Stimulated activated CD8-positive, alpha-beta memory T cell treated with anti-CD3 and anti-CD28 coated beads, Interleukin-15, amount 100 ng/mL, for 48 hours (primary cell): ENCODE results near the gene NRXN3.
"Not testable (repeated sequence)": the region's sequence is repeated elsewhere in the genome, so short reads cannot be mapped to it uniquely, and the experiment has no call there.

ENCODE experiments used
- DNase-seq, 2 donors: peaks; one replicate each; pipeline ENCODE4 v3.0.0-alpha.2; 2020; ENCODE audit warnings: low read depth in 2 of 2

Gene NRXN3

DNA sequence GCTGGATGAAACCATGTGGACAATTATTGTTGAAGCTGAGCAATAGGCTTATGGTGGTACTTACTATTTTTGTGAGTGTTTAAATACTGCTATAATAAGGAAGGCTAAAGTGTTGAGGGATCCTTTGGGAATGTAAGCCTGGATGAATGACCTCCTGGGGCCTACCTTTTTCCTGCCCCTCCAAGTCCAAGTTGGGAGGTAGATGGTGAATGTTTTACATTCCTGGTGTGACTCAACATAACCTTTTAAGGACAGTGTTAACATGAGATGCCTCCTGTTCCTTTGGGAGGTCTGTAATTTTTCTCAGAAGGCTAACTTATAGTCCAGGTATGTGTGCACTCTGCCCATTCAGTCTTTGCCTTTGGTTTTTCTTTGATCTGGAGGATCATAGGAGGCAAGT lies 315.9 kb downstream of the NRXN3 start:
- DNase-seq = no peak

DNA sequence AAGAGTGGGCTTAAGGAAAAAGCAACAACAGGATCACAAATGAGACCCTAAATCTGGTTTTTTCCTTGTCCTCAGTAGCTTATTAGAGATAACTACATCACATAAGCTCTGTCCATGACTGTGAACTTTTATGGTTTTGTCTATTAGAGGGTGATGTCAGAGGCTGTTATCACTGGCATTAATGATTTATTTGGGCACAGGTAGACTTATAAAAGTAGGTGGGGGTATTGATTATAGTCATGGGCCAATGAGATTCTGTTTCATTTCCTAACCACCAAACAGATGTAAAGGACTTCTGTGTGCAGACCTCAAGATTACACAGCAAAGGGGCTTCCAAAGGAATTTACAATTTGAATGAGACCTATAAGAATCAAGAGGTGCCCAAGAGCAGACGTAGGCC lies 316.4 kb downstream of the NRXN3 start:
- DNase-seq = no peak

DNA sequence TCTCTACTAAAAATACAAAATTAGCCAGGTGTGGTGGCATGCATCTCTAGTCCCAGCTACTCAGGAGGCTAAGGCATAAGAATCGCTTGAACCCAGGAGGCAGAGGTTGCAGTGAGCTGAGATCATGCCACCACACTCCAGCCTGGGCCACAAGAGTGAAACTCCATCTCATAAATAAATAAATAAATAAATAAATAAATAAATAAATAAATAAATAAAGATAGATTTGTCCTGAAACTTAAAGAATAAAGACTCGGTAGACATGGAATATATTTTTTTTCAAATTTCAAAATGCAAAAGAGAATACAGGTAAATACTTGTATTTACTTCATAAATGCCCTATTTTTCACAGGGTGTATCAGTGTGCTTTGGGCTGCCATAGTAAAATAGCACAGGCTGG lies 317.4 kb downstream of the NRXN3 start:
- not testable (repeated sequence) for DNase-seq

DNA sequence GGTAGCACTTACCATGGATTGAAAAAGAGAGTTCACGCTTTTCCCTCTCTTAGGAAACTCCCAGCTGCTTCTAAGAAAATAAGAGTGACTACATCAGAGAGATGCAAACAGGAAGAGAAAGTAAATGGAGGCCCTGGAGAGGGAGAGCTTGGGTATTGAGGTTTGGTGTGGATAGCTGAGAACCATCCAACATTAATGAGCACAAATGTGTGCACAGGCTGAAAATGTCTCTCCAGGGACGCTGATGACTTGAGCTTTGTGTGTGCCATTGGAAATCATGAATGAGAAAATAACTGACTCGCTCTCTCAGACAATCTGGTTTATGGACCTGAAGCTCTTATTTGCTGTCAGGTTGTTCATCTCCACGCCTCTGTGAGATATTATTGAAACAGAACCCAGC lies 318.8 kb downstream of the NRXN3 start:
- DNase-seq = no peak

DNA sequence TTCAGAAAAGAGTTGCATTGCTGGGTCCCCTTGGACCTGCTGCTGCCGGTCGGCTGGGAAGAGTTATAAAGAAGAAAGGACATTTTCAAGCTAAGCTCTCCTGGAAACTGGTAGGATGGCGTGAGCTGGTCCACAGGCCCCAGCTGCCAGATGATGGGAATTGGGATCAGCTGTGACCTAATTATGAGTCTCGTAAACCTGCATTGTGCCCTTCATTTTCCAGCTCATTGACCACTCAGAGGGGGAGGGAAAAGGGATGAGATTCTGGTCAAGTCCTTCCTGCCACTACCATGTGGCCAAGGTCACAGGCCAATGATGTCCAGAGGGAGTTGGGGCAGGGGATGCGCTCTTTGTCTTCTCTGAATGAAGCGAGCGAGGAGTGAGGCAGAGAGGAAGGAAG lies 320.9 kb downstream of the NRXN3 start:
- no peak for DNase-seq

DNA sequence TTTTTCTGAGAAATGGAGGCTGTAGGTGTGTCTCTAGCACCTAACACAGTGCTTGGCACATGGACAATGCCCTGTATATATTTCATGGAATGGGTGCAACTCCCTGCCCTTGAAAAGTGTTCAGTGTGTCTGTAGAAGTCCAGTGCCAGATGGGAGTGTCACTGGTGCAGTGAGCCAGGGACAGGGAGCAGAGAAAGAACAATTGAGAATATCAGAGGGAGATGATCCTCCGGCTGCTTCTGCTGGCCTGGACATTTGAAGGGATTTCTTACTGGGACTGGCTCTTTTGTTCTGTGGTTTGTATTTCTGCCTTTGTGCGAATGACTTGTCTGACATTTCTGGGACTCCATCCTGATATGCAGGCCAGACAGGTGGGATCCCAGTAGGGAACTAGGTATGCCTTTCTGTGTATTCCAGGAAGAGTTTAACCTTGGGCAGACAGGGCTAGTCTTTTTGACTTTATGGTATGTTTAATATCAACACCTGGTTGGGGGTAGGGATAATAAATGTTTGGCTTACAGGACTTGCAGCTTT lies 328.0 kb downstream of the NRXN3 start:
- no peak for DNase-seq

DNA sequence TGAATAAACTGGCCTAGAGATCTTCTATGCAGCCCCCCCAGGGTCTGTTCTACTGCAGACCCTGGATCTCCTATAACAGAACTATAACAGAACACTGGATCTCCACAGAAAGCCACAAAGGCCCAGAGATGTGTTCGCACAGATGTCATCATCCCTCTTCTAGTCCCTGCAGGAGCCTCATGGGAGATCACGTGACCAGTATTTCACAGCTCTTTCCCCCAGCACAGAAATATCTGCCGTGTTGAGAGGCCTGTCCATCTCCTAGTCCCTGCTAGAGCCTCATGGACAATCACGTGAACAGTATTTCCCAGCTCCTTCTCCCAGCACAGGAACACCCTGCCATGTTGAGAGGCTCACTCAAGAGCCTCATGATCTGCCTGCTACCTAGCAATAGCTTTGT lies 331.7 kb downstream of the NRXN3 start:
- DNase-seq = no peak

DNA sequence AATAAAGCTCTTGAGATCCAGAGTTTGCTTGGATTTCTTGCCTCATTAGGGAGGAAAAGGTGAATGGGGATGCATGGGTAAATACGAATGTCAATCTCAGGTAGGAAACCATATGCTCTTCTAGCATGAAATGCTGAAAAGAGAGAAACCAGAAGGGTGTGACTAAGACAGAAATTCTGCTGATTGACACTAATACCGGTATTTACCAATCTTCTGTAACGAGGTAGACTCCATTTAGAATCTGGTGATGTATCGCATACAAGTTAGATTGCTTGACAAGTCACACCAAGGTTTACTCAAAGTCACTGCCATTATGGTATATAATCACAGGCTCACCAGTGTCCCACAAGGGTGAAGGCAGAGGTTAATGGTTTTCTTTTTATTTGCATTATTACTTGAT lies 337.9 kb downstream of the NRXN3 start:
- DNase-seq = no peak

DNA sequence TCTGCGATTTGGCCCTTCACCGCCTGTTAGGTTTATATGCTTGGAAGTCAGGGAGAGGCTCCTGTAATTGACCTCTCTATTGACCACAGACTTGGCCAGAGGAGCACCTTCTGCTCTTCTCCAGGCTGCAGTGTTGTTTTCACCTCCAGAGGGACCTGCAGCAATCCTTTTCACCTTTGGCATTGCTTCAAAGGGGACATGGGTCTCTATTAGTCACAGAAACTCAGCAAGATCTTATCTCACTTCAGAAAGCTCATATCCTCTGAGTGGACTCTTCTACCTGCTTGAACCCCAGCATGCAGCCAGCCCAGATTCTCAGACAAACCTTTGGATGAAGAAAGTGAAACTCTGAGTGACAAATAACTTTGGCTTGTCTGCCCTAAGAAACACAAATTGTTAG lies 339.3 kb downstream of the NRXN3 start:
- no peak for DNase-seq

DNA sequence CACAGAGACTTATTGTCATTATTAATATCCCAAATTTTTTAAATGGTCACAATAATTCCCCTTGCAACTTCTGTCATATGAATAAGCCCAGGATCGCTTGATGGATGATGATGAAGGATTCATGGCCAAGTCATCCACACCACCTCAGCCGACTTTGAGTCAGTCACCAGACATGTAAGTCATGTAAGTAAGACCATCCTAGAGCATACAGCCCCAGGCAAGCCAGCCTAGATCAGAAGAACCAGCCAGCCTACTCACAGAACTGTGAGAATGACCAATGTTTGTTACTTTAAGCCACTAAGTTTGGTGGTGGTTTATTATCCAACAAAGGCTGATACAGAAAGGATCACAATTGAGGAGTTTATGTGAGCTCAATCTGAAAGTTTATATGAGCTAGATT lies 341.8 kb downstream of the NRXN3 start:
- DNase-seq = no peak

DNA sequence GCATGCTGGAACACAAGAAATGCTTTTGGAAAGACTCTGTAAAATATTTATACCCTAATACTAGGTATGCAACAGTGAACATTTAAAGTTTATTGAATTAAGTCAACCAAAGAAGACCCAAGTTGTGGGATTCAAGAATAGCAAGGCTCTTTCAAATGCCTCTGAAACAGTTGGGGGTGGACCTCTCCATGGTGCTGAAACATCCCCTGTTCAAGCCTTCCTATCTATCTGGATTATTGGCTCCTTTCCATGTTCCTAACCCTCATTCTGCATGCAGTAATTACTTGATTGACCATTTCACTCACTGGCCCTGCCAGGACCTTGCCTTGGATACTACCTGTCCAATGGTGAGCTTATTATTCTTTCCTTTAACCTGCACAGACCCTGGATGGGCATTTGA lies 349.7 kb downstream of the NRXN3 start:
- no peak for DNase-seq

DNA sequence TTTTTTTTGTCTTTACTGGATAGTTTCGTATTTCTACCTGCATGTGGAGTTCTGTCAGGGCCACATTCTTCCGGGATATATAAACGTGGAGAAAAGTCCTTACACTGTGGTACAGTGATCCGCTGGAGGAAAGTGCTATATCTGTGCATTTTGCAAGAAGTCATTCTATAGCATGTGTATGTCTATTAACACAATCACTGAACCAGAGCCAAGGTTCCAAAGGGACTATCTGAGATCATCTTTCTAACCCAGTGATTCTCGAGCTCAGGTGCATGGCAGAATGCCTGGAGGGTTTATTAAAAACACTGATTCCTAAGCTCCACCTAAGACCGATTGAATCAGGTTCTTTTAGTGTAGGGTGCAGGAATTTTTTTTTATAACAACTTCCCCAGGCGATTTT lies 354.0 kb downstream of the NRXN3 start:
- DNase-seq = no peak

DNA sequence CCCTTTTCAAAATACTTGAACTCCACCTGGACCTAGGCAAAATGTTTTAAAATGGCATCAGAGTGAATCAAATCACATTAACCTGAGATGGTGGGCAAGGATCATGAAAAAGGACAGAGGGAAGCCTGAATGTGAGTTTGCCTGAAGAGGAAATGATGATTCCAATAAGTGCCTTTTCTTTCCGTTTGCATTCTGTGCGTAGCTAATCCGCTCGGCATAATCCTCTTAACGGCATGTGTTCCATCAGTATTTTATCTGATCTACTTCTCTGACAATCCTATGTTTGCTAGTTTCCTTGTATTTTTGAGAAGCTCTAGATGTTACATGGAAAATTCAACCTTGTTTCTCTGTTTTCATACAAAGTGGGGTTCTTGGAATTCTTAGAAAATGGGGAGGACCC lies 354.6 kb downstream of the NRXN3 start:
- DNase-seq = no peak

DNA sequence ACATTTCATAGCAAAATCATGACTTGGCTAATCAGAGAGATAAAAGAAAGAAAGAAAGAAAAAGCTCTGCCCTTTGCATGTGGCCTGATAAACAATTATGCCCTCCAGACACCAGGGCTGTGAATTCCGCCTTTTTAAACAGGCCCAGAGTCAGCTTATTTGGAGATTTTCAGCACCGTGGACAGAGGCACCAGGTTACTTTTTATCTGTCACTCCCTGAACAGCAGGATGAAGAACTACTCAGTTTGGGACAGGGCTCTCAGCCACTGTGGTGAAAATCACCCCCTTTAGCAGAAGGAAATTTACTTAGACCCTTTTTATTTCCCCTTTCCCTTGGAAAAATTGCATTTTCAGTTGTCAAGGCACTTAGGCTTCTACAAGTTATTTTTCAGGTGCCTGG lies 359.9 kb downstream of the NRXN3 start:
- no peak for DNase-seq

DNA sequence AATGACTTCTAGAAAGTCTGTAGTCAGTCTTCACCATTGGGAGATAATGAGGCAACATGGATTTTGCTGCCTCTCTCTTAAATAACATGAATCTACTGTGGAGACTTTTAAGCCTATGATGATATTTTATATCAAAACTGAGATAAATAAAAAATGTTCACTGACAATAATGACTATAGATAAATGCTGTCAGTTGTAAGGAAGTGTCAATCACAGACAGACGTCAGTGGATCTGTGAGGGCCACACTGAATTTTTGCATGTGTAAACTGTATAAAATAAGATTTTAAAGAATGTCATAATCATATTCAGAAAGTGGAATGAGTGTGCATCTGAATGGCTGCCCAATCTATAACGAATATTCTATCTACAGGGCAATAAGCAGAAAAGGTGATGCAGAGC lies 364.0 kb downstream of the NRXN3 start:
- no peak for DNase-seq

DNA sequence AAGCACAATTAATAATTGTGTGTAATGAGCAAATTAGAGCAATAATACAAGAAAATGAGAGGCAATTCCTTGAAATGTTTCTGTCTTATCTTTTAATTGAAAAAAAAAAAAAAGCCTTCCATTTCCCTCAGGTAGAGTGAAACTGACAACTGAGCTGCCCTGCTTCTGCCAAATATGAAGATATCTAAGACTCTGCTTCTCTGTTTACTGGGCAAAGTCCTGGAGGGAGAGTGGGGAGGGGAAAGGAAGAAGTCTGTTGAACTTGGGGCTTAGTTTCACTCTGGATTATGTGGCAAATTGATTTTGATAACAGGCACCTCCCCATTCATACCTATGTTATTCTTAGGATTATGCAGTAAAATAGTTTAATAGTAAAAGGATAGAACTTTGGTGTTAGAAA lies 364.9 kb downstream of the NRXN3 start:
- DNase-seq = no peak

DNA sequence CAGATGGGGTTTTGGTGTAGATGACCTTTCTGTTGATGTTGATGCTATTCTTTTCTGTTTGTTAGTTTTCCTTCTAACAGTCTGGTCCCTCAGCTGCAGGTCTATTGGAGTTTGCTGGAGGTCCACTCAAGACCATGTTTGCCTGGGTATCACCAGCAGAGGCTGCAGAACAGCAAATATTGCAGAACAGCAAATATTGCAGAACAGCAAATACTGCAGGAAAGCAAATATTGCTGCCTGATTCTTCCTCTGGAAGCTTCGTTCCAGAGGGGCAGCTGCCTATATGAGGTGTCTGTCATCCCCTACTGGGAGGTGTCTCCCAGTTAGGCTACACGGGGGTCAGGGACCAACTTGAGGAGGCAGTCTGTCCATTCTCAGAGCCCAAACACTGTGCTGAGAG lies 371.6 kb downstream of the NRXN3 start:
- DNase-seq = not testable (repeated sequence)

DNA sequence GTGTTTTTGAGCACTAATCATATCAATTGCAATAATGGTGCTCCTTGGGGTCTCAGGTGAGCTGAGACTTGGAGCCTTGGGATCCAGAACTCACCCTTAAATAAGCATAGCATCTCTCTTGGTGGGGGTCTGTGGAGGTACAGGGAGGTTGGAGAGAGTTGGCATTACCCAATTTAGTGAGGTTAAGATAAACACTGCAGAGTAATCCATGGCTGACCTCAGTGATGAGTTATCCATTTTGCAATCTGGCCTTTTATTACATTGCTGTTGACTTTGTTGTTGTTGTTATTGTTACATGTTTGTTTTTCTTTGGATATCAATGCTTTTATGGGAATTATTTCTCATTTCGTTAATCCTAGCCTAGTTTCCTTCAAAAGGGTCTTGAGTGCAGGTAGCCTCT lies 373.3 kb downstream of the NRXN3 start:
- no peak for DNase-seq

DNA sequence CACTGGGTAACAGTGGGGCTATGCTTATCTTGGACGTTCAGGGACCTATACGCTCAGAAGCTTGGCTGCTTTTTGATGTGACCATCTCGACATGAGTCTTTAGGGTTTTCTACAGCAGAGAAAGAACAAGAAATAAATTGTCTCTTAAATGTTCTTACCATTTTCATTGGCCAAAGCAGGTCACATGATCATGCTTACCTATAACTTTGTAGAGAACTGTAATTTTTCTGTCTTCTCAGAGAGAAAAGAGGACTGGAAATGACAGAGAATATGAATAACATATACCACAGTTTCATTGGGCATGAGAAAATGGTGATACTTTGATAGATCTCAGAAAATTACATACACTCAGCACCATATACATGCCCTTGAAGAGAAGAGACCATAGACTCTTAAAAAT lies 390.9 kb downstream of the NRXN3 start:
- no peak for DNase-seq

DNA sequence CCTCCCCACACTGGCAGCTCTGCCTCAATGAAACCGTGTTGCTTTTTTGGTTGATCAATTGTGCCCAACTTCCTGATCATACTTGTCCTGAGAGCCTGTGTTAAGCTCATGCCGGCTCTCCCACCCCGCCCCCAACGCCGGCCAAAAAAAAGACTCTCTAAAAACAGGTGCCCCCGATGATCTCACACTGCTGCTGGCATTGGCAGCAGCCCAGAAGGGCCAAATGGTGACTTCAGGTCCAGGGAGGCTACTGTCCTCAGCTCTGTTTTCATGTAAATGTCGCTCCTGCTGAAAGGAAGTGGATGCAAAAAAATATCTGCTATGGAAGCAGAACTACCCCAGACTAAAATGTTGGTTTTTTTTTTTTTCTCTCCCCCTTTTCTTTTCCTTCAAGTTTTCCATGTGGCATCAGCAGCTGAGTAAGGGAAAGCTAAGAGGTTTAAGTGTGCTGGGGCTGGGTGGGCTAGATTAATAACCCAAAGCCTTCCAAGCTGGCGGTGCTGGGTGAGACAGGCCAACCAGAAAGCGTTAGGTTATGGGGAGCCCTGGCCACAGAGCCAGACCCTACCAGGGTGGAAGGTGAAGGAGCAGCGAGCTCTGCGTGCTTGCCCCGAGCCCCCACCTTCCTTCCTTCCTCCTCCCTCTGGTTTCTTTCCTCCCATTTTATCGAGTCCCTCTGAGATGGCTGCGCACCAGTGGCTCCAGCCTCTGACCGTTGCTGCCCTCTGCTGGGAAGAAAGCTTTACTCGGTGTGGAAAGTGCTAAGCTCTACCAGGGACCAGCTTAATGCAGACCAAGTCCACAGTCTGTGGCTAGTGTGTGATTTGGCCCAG lies 396.1 kb downstream of the NRXN3 start:
- peak; percentile 34 to 42 for DNase-seq

DNA sequence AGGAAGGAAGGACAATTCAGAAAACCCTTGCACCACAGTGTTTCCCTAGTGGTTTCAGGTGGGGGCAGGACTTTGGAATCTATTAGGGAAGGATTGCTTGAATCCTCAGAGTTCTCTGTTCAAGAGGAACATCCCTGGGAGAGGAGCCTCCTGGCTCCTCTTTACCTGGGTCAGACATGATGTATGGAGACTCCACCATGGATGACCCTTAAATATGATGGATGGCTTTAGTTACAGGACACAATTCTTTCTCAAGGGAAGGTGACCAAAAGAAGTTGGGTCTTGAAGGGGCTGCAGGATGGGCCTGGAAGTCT lies 396.6 kb downstream of the NRXN3 start:
- DNase-seq = no peak

DNA sequence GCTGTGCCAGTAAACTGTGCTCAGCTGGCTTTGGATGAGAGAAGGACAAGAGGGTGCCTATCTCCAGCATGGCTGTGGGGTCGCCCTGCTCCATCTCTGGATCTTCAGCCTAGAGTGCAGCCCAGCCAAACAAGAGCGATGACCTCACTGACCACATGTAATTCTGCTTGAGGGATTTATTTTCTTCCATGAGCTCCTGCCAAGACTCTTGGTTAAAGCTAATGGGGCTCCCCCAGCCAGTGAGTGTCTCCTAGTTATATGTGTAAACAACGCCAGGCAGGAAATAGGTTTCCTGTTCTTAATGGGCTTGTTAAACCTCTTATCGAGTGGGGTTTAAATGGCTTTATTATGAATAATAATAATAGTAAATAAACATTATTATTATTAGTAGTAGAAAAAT lies 397.2 kb downstream of the NRXN3 start:
- no peak for DNase-seq

DNA sequence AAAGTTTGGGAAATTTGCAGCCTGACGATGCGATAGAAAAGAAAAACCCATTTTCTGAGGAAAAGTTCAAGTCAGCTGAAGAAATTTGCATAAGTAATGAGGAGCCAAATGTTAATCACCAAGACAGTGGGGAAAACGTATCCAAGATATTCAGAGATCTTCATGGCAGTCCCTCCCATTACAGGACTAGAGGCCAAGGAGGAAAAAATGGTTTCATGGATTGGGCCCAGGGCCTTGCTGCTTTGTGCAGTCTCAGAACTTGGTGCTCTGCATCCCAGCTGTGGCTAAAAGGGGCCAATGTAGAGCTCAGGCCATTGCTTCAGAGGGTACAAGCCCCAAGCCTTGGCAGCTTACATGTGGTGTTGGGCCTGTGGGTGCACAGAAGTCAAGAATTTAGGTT lies 403.6 kb downstream of the NRXN3 start:
- not testable (repeated sequence) for DNase-seq
